ENCODE results near the gene FNDC7. TPM values are rescaled to one million over a fixed set of nuclear protein-coding genes. Genes with fewer than 3 reads are reported as not detected.

Gene FNDC7
- total and polyA plus RNA-seq, 10 of the 15 experiments (the other 5 are each of a cell fraction or from before 2014, with no cell fraction given): not detected

- intact Hi-C loops (cut with micrococcal nuclease; ENCODE audit: unreplicated experiment): loop anchor here (2.0 to 5.0 kb wide), 4 partner anchors 55 to 205 kb away; partner anchors contain the start of gene STXBP3
- Histone ChIP-seq H4K20me1 (ENCODE audit: control insufficient read depth, insufficient read depth) (no peaks in the 10 kb centered on the region), H3K9me3 (replicated peaks; ENCODE audit: control insufficient read depth, insufficient read depth, low read length) (no peaks in the 10 kb centered on the region), H3K4me2 (ENCODE audit: control insufficient read depth, insufficient read depth) (peak within 1 kb of the TSS; percentile 95), H3K4me3 (peak within 1 kb of the TSS; percentile 96), H3K9ac (ENCODE audit: control insufficient read depth, insufficient read depth, low read length) (peak within 1 kb of the TSS; percentile 88), H3K27ac (ENCODE audit: control insufficient read depth, insufficient read depth) (peak within 1 kb of the TSS; percentile 88), H2AFZ (ENCODE audit: control insufficient read depth, low read depth, low read length) (peak within 1 kb of the TSS; percentile 94), H3K79me2 (ENCODE audit: control insufficient read depth, insufficient read depth, low read length) (peaks cover 60% of the 10 kb centered on the region), H3K4me1 (ENCODE audit: control insufficient read depth, insufficient read depth, low read length) (no peaks in the 10 kb centered on the region), H3K27me3 (replicated peaks in 1 of 2; ENCODE audit: control insufficient read depth in 2 of 2, insufficient read depth in 2 of 2, low read length in 1 of 2) (no peaks in the 10 kb centered on the region), H3K36me3 (ENCODE audit: control insufficient read depth in 2 of 2, insufficient read depth in 2 of 2, low read length in 1 of 2) (peaks cover 0 to 1% of the 10 kb centered on the region in 2 experiments; a peak in 2 of 4 replicates)
- peak; percentile 93 for ATAC-seq
- under 1% methylated on average over 55 of the region's 59 CpGs for WGBS (ENCODE audit: insufficient coverage, insufficient replicate concordance, low lambda C conversion rate, missing lambda C conversion rate)
- FAIRE-seq: peak; percentile 94
- no TSS peak for BruUV-seq (replicated peaks)
- ChIA-PET POLR2A (interaction anchor here (0.6 to 2.2 kb wide), 16 partner anchors 10 to 408 kb away, joined by 3 to 9 read pairs (median 4); partner anchors contain the start of genes EEIG2, GPSM2 and HENMT1), RAD21 (ENCODE audit: unreplicated experiment) (interaction anchor here (0.6 to 2.2 kb wide), 14 partner anchors 10 to 206 kb away, joined by 3 to 12 read pairs (median 4); partner anchors contain the start of genes EEIG2 and HENMT1), CTCF (interaction anchor here (0.6 to 3.0 kb wide), 13 partner anchors 9 to 421 kb away, joined by 3 to 14 read pairs (median 5); partner anchors contain the start of gene HENMT1), SMC1A (ENCODE audit: uncharacterized antibody, unreplicated experiment) (interaction anchor here (0.7 to 2.7 kb wide), 10 partner anchors 10 to 204 kb away, joined by 3 to 13 read pairs (median 4); partner anchors contain the start of genes EEIG2 and HENMT1)
- peak; percentile 66 for DNase-seq (ENCODE audit: low read depth, low spot score)
- in situ Hi-C loops (cut with MboI): no loop called here
- TF ChIP-seq RB1 (IDR thresholded peaks at IDR 0.05; ENCODE audit: borderline replicate concordance): no peak
- TF ChIP-seq NRF1 (conservative IDR thresholded peaks at IDR 0.05; ENCODE audit: low read depth, low read length): no peak
- peak; percentile 41; the same call in 1 of the 2 replicates for TF ChIP-seq REST (IDR thresholded peaks at IDR 0.05; ENCODE audit: low read depth, low read length)
- TF ChIP-seq BCL3 (IDR thresholded peaks at IDR 0.05; ENCODE audit: borderline replicate concordance, insufficient read depth, low read depth, low read length, poor library complexity, severe bottlenecking): no peak
- no peak for TF ChIP-seq CEBPZ (IDR thresholded peaks at IDR 0.05; ENCODE audit: low read depth, low read length)
- 0 out of 2 replicates have a peak, but pooled peaks have one; percentile 48 for TF ChIP-seq SMARCA5 (IDR thresholded peaks at IDR 0.05)
- 0 out of 2 replicates have a peak, but pooled peaks have one; percentile 1 for TF ChIP-seq MXI1 (IDR thresholded peaks at IDR 0.05; ENCODE audit: low read depth, low read length)
- no peak for TF ChIP-seq ZZZ3 (IDR thresholded peaks at IDR 0.05; ENCODE audit: control insufficient read depth, insufficient read length, low read depth)
- TF ChIP-seq MEF2B (IDR thresholded peaks at IDR 0.05; ENCODE audit: partially characterized antibody, poor library complexity, severe bottlenecking): peak; percentile 37
- TF ChIP-seq JUND (IDR thresholded peaks at IDR 0.05; ENCODE audit: low read depth, low read length): no peak
- TF ChIP-seq GABPA (IDR thresholded peaks at IDR 0.05; ENCODE audit: low read depth): peak; percentile 91
- peak; percentile 81 for TF ChIP-seq DPF2 (IDR thresholded peaks at IDR 0.05)
Measured at GRCh38 chr1:108691942-108692723, 20.6 kb upstream of the FNDC7 start, which contains the start of gene PRPF38B. PRPF38B (plus strand) TSS chr1:108692310; CDS start chr1:108692592, 282 bp downstream.
